T1000 (cell line): ENCODE data around the gene ESR1.

Experiments
- DNase-seq: peaks from one replicate; lab custom pipeline; 2025; ENCODE audit warnings: mixed read lengths; lab: John Stamatoyannopoulos, UW

Gene ESR1

DNA sequence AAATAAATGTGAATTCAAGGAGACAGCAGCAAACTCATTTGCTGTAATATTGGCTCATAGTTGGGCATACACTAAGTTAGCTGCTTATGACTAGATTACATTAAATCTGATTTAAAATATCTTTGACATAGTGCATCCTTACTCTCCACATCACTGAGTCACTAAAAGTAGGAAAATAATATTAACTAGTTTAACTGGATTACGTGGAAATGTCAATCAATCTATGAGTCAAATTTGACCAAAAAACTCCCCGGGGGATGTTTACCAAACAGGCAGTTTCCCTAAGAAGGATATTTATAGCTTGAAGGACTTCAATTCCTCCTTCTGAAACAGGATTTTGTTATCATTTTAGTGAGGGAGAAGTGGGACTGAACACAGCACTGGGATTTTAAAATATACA lies 366.5 kb downstream of the ESR1 start:
- no peak for DNase-seq

DNA sequence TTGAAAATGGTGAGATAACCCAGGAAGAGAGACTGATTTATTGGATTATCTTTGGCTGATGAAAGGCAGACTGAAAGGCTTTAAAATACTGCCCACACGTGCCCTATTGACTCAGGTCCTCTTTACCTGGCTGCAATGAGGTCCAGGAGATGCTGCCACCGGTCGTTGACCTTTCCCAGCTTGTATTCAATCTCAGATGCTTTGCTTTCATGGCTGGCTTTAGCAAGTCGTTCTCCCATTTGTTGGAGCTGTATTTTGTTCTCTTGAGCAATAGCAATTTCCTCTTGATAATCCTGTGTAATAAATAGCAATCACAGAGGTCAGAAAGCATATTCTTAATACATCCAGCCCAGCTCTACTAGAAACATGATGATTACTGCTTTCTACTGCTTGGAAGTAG lies 368.8 kb downstream of the ESR1 start:
- no peak for DNase-seq
